ENCODE measurements around the gene OFD1.

- TF ChIP-seq FOXK2 (IDR thresholded peaks at IDR 0.05) (no peak), FOXM1 (IDR thresholded peaks at IDR 0.05; ENCODE audit: borderline replicate concordance) (no peak), ELF4 (IDR thresholded peaks at IDR 0.05) (no peak), CTBP1 (IDR thresholded peaks at IDR 0.05; ENCODE audit: borderline replicate concordance) (no peak), SP1 (IDR thresholded peaks at IDR 0.05) (no peak), FOXA1 (IDR thresholded peaks at IDR 0.05) (no peak), ARNT (IDR thresholded peaks at IDR 0.05) (no peak), NFRKB (IDR thresholded peaks at IDR 0.05) (no peak), HDGF (IDR thresholded peaks at IDR 0.05; ENCODE audit: borderline replicate concordance) (no peak), L3MBTL2 (conservative IDR thresholded peaks at IDR 0.05) (no peak), SUZ12 (IDR thresholded peaks at IDR 0.05) (no peak)
Observed at GRCh38 chrX:13733506-13733905, 1.0 kb upstream of the OFD1 start.

All from HEK293T (cell line).